GM12892 (cell line): ENCODE data around the gene ZNF425.
"Not testable (repeated sequence)": the region's sequence is repeated elsewhere in the genome, so short reads cannot be mapped to it uniquely, and the experiment has no call there.

Source experiments
- DNase-seq: peaks from one replicate; pipeline ENCODE4 v3.0.0; 2011; ENCODE audit not compliant: insufficient read length
- FAIRE-seq: peaks from 2 replicates; lab custom pipeline; 2011; peaks lifted over from hg19 to GRCh38; lab: Jason Lieb, UNC
- POLR2A ChIP-seq: IDR thresholded peaks from 2 replicates; pipeline ENCODE4 v1.6.1; 2011; ENCODE audit warnings: low read depth, low read length, control low read depth
- POLR2AphosphoS5 ChIP-seq: IDR thresholded peaks from 2 replicates; pipeline ENCODE4 v1.6.1; 2011; ENCODE audit warnings: low read depth, low read length, control low read depth
- TAF1 ChIP-seq: IDR thresholded peaks from 2 replicates; pipeline ENCODE4 v1.6.1; 2011; ENCODE audit warnings: low read depth, mild to moderate bottlenecking, control low read depth, low read length, borderline replicate concordance

The ZNF425 gene

DNA sequence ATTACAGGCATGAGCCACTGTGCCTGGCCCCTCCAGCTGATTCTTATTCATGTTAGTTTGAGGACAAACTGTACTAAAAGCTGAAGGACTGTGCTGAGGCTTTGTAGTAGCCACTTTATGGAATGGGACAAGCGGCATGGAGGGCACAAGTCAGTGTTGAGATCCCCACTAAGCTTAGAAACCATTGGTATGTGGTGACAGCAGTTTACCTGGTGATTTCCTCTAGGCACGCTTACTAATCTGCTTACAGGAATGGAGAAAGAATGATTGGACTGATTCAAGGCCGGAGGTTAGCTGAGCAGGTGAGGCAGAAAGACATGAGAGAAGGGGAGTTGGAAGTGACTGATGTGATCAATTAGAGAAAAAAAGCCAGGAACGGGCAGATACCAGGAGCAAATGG is 24.9 kb upstream of the ZNF425 start:
- TF ChIP-seq TAF1 (no peak), POLR2AphosphoS5 (no peak), POLR2A (no peak)
- DNase-seq (no peak), FAIRE-seq (no peak)

DNA sequence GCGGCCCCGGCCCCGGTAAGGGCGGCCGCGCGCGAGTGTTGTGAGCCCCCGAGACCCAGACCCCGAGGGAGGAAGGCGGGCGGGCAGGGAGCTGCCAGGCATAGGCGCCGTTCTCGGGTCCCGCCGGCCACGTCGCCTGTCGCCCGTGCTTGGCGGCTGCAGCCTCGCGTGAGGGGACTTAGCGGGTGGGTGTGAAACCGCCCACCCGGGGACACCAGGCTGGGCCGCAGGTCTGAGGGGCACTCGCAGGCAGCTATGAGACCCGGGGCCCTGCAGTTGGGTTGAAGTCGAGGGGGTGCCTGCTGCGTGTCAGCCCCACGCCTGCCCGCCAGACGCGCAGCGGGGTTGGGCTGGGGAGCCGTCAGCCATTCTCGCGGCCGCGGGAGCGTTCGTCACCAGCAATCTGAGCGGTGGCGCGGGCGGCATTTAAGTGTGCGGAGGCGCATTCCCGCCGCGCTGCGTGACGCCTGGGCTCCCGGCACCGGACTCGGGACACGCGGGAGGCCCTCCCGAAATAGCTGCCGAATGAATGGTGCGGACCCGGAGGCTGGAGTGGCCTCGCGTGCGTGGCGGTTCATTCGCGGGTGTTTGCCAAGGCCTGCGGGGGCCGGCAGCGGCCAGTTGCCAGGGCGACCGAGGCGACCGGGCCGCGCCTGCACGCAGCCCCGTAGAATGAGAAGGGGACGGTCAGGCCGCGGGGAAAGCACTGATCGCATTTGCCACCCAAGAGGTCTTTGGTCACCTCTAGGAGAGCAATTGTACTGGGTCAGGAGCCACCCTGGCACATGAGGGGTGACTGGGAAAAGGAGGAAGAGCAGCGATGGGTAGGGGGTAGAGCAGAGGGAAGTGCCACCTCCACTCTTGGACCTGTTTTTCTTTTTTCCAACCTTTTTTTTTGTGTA is 21.9 kb upstream of the ZNF425 start:
- FAIRE-seq (no peak), DNase-seq (peak; percentile 59)
- TF ChIP-seq TAF1, result no peak
- peak; percentile 48; the same call in 1 of the 2 replicates for TF ChIP-seq POLR2A

DNA sequence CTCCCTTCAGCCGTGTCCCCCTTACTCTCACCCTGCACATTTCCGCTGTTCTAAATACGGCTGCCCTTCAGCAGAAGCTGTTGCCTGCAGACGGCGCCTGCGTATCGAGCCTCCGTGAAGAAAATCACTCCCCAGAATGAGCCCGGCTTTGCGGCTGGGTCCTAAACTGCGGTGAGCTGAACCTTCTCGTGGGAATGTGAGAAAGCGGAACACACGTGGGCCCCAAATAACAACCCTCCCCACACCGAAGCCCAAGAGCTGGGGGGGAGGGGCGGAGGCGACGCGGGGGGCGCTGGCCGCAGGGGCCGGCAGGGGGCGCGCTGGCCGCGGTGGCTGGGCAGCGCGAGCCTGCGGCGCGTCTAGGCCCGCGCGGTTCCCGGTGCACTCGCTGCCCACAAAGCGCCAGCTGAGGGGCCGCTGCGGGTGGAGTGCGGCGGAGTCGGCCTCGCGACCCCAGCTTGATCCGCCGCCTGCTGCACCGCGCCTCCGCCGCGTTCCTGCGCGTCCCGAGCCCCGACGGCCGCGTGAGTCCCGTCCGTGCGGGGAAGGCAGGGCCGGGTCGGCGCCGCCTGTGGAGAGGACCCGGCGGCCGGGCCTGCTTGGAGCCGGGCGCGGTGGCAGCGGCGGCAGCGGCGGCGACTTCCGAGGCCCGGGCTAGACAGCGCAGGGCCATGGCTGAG is 21.1 kb upstream of the ZNF425 start, which contains the start of gene ZNF398:
TSS of gene ZNF398 (plus strand) at position 382 of the 680 bp plus-strand sequence. CDS start at position 672, 290 bp downstream.
- peak; percentile 89 for FAIRE-seq
- TF ChIP-seq TAF1 (peak; percentile 61; the same call in 1 of the 2 replicates), POLR2A (peak; percentile 69; the same call in 1 of the 2 replicates), POLR2AphosphoS5 (peak; percentile 62; the same call in 1 of the 2 replicates)
- peak; percentile 83 for DNase-seq

DNA sequence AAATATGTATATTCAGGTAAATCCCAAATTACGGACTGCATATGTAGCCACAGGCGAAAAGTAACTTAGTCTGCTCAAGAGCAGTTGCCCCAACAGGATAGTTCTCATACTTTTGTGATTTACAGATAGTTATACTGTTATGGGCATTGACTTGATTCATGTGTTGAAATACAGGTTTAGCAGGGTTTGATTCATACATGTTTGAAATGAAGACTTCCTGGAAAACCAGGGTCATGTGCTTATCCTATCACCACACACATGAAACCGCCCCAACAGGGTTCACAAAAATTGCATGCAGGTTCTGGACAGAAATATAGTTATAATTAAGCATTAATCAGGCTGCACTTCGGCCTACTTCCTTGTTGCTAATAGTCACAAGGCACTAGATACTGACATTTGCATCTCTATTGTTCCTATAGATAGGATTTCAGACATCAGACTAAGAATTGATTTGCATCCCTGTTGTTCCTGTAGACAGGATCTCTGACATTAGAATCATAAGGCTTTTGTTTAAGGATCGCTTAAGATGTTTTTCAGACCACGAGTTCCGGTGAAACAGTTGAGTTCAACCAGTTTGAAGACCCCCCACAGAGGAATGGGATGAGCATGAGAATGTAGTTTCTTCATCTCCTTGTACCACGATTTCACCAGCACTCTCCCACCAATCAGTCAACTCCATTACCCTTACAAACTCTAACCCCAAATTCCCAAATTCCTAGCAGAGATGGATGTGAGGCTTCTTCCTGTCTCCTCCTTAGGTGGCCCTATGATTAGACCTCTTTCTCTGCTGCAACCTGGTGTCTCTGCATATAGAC is 19.1 kb upstream of the ZNF425 start:
- FAIRE-seq, result no peak
- no peak for DNase-seq
- no peak for TF ChIP-seq POLR2AphosphoS5
- peak; percentile 26; the same call in 1 of the 2 replicates for TF ChIP-seq POLR2A
- TF ChIP-seq TAF1, result no peak

DNA sequence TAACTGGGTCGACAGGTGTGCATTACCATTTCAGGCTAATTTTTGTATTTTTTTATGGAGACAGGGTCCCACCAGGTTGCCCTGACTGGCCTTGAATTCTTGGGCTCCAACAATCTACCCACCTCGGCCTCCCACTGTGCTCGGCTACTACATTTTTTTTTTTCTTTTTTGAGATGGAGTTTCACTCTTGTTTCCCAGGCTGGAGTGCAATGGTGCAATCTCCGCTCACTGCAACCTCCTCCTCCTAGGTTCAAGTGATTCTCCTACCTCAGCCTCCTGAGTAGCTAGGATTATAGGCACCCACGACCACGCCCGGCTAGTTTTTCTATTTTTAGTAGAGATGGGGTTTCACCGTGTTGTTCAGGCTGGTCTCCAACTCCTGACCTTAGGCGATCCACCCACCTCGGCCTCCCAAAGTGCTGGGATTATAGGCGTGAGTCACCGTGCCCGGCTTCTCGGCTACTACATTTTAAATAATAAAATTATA is 18.4 kb upstream of the ZNF425 start:
- not testable (repeated sequence) for DNase-seq, FAIRE-seq

DNA sequence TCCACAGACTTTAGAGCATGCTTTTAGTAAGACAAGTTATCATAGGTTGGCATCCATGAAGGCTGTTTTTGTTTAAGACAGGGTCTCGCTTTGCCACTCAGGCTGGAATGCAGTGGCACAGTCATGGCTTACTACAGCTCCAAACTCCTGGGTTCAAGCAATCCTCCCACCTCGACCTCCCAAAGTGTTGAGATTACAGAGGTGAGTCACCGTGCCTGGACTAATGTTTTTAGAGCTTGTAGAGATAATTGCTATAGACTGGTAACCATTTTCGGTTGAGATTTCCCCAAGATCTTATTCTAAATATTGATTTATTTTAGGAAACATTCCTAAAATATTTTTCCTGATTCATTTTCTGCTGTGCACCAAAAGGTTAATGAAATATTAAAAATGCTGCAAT is 15.8 kb upstream of the ZNF425 start:
- TF ChIP-seq POLR2A (no peak), TAF1 (no peak), POLR2AphosphoS5 (no peak)
- FAIRE-seq, result no peak
- no peak for DNase-seq

DNA sequence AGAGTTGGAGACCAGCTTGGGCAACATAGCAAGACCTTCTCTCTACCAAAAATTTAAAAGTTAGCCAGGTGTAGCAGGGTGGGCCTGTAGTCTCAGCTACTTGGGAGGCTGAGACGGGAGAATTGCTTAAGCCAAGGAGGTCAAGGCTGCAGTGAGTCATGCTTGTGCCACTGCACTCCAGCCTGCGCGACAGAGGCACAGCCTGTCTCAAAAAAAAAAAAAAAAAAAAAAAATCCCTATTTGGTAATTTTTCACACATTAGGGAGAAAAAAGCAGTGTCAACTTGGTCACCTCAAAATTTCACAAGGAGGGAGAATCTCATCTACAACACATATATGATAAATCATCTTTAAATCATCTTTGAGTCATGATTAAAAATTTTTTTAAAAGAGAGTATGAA is 14.7 kb upstream of the ZNF425 start:
- TF ChIP-seq POLR2A (no peak), POLR2AphosphoS5 (no peak), TAF1 (no peak)
- DNase-seq, result no peak

DNA sequence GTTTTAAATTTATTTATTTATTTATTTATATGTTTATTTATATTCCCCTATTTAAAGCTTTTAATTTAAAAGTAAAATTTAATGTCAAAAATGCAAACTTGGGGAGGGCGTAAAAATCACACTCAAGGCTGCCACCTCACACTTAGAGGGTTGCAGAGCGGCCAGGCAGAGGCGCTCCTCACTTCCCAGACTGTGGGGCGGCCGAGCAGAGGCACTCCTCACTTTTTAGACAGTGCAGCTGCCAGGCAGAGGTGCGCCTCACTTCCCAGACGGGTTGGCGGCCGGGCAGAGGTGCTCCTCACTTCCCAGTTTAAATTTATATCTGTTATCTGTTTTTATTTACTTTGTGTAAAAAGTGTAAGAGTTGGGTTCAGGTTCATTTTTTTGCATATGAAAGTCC is 10.0 kb upstream of the ZNF425 start:
- FAIRE-seq, result no peak
- TF ChIP-seq POLR2AphosphoS5, result no peak
- no peak for TF ChIP-seq TAF1
- TF ChIP-seq POLR2A, result no peak
- no peak for DNase-seq

More for the DNA sequence above, 14.7 kb upstream of the ZNF425 start:
- FAIRE-seq, result no peak

DNA sequence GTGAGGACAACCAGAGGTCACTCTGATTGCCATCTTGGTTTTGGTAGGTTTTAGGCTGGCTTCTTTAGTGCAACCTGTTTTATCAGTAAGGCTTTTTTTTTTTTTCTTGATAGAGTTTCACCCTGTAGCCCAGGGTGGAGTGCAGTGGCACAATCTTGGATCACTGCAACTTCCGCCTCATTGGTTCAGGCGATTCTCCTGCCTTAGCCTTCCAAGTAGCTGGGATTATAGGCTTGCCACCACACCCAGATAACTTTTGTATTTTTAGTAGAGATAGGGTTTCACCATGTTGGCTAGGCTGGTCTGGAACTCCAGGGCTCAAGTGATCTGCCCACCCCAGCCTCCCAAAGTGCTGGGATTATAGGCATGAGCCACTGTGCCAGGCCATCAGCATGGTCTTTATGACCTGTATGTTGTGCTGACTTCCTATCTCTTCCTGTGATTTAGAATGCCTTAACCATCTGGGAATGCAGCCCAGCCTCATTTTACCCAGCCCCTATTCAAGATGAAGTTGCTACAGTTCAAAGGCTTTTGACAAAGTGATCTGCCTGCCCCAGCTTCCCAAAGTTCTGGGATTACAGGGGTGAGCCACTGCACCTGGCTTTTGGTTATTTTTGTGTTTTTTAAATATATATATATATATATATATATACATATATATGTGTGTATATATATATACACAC is 7.0 kb upstream of the ZNF425 start:
- no peak for FAIRE-seq
- no peak for TF ChIP-seq POLR2A
- no peak for DNase-seq

DNA sequence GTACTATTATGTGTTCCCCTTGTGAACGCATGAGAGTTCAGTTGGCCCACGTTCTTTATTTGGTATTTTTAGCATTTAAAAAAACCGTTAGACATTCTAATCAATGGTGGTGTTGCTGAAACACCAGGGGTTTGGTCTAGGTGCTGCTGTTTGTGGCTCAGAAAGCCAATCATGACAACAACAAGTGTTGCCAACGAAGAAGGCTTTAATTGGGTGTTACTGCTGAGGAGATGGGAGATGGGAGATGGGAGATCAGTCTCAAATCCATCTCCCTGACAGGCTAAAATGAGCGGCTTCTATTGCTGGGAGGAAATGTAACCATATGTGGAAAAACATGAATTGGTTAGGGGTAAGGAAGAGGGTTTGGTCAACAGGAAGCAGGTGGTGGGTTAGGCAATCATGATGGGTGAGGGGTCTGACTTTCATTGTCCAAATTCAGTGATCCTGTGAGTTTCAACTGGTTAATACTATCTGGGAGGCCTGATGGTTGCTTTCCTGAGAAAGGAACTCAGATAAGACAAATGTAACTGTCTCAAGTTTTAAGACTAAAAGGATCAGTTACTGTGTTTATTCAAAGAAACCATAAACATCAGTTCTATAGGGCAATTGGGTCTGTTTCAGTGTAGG is 4.6 kb upstream of the ZNF425 start:
- no peak for DNase-seq
- TF ChIP-seq POLR2A (no peak), TAF1 (no peak), POLR2AphosphoS5 (no peak)
- no peak for FAIRE-seq
